Loucy (cell line): Measurements from ENCODE around the gene ZNF511.

Experiments
- CTCF ChIP-seq: fragments of 200-600 bp; sonication (generic); conservative IDR thresholded peaks from 2 replicates; pipeline ENCODE4 v1.5.1; 2014; ENCODE audit warnings: mild to moderate bottlenecking, antibody characterized with exemption, low read length
- EZH2phosphoT487 ChIP-seq: fragments of 200-600 bp; IDR thresholded peaks from 2 replicates; pipeline ENCODE4 v1.6.1; 2018; ENCODE audit warnings: antibody characterized with exemption, mild to moderate bottlenecking, moderate library complexity, borderline replicate concordance

- TF ChIP-seq CTCF (no peak), EZH2phosphoT487 (no peak)
Measured at GRCh38 chr10:133326223-133326551, 17.5 kb downstream of the ZNF511 start.
